ENCODE results near the gene EXOG.
A peak's percentile ranks its signal among the peaks of the same experiment; 100 is the strongest.

GRCh38 chr3:38496131-38496910 is at the start of gene EXOG:
- TF ChIP-seq ZNF274 (IDR thresholded peaks at IDR 0.05; ENCODE audit: low read depth, low read length) (no peak), YY1 (IDR thresholded peaks at IDR 0.05; ENCODE audit: insufficient read depth, insufficient read length) (peak; percentile 48), SUZ12 (IDR thresholded peaks at IDR 0.05; ENCODE audit: extremely low read depth, insufficient read depth, insufficient read length) (no peak)
